Measurements from ENCODE around the gene CAPRIN1. TPM values are rescaled to one million over a fixed set of nuclear protein-coding genes. Genes with fewer than 3 reads are reported as not detected.

Gene CAPRIN1
- total and polyA plus RNA-seq, 10 of the 15 experiments (the other 5 are each of a cell fraction or from before 2014, with no cell fraction given) = 50.4 to 228 (median 191) TPM

DNA sequence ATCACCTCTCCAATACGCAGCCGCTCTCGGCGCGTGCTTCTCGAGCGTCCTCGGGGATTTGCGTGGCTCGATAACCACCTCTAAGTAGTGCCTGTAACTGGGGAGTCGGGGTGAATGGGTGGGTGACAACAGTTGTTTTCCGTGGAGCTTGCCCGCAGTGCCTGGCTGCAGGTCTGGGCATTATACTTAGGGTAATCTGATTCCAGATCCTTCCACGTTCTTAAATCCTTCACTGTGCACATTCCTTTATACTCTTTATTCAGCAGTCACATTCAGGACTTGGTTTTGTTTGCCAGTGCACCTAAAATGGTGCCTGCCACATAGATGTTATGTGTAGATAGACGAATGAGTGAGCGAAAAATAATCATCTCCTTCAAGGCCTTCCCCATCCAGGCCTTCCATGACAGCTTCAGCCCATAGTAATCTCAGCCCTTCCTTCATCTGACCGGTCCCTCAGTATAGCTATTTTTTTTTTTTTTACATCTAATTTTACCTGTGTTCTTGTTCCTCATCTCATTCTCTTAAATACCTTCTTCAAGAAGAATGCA lies 54.5 kb downstream of the CAPRIN1 start (continued):
- TF ChIP-seq CUX1 (IDR thresholded peaks at IDR 0.05; ENCODE audit: insufficient replicate concordance, low read depth, low read length) = no peak

DNA sequence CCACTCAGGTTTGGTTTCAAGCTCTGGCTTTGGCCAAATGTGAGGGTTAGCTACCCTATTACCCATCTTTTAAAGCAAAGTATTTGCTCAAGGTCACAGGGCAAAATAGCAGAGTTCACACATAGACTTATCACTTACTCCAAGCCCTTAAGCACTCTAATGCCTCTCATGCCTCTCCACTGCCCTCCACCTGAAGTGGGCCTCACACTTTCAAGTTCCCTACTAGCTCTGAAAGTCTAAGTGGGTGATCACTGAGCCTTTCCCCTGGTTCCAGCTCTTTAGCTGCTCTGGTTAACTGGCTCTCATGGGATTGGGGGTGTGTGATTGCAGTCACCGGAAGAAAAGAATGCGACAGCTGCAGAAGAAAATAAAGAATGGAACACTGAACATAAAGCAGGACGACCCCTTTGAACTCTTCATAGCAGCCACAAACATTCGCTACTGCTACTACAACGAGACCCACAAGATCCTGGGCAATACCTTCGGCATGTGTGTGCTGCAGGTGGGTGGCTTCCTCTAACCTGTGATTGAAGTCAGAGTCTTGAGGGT lies 60.3 kb downstream of the CAPRIN1 start:
- no peak for ATAC-seq
- Histone ChIP-seq H3K9ac (ENCODE audit: control insufficient read depth, insufficient read depth, low read length) (no peak overlapping the region), H2AFZ (ENCODE audit: control insufficient read depth, low read depth, low read length) (no peak overlapping the region), H3K27me3 (replicated peaks in 1 of 2; ENCODE audit: control insufficient read depth in 2 of 2, insufficient read depth in 2 of 2, low read length in 1 of 2) (no peaks in the 10 kb centered on the region), H3K36me3 (ENCODE audit: control insufficient read depth in 2 of 2, insufficient read depth in 2 of 2, low read length in 1 of 2) (peaks cover 33 to 53% of the 10 kb centered on the region in 2 experiments), H3K9me3 (replicated peaks; ENCODE audit: control insufficient read depth, insufficient read depth, low read length) (no peaks in the 10 kb centered on the region), H3K4me2 (ENCODE audit: control insufficient read depth, insufficient read depth) (no peak overlapping the region), H3K79me2 (ENCODE audit: control insufficient read depth, insufficient read depth, low read length) (peaks cover 25% of the 10 kb centered on the region), H4K20me1 (ENCODE audit: control insufficient read depth, insufficient read depth) (no peaks in the 10 kb centered on the region), H3K4me3 (no peak overlapping the region), H3K27ac (ENCODE audit: control insufficient read depth, insufficient read depth) (no peak overlapping the region), H3K4me1 (ENCODE audit: control insufficient read depth, insufficient read depth, low read length) (0 out of 2 replicates have a peak, but pooled peaks cover 3% of the 10 kb centered on the region)
- FAIRE-seq = no peak
- in situ Hi-C loops (cut with MboI) = no loop called here
- DNase-seq (ENCODE audit: low read depth, low spot score) = no peak
- intact Hi-C loops (cut with micrococcal nuclease; ENCODE audit: unreplicated experiment) = no loop called here
- no TSS peak for BruUV-seq (replicated peaks)
- POLR2A ChIA-PET = interaction anchor here (0.6 kb wide), 1 partner anchor 20 kb away, joined by 5 read pairs; no protein-coding TSS in a partner anchor
- WGBS (ENCODE audit: insufficient coverage, insufficient replicate concordance, low lambda C conversion rate, missing lambda C conversion rate) = 96% methylated on average over 6 of the region's 6 CpGs
- CTCF ChIA-PET = interaction anchor here (0.6 kb wide), 1 partner anchor 376 kb away, joined by 3 read pairs; no protein-coding TSS in a partner anchor
- SMC1A ChIA-PET (ENCODE audit: uncharacterized antibody, unreplicated experiment) = interaction anchor here (0.5 kb wide), 1 partner anchor 19 kb away, joined by 3 read pairs; no protein-coding TSS in a partner anchor
- RAD21 ChIA-PET (ENCODE audit: unreplicated experiment) = interaction anchor here (0.7 to 2.1 kb wide), 2 partner anchors 34 to 138 kb away, joined by 3 to 6 read pairs; no protein-coding TSS in a partner anchor
- TF ChIP-seq LARP7 (IDR thresholded peaks at IDR 0.05) (no peak), CREM (IDR thresholded peaks at IDR 0.05; ENCODE audit: low read depth) (no peak), RELA (IDR thresholded peaks at IDR 0.05; ENCODE audit: borderline replicate concordance, partially characterized antibody) (no peak), ATF3 (IDR thresholded peaks at IDR 0.05; ENCODE audit: borderline replicate concordance, extremely low read depth, low read depth, low read length) (no peak), BCLAF1 (IDR thresholded peaks at IDR 0.05) (no peak)
- TF ChIP-seq, protein P1, sequence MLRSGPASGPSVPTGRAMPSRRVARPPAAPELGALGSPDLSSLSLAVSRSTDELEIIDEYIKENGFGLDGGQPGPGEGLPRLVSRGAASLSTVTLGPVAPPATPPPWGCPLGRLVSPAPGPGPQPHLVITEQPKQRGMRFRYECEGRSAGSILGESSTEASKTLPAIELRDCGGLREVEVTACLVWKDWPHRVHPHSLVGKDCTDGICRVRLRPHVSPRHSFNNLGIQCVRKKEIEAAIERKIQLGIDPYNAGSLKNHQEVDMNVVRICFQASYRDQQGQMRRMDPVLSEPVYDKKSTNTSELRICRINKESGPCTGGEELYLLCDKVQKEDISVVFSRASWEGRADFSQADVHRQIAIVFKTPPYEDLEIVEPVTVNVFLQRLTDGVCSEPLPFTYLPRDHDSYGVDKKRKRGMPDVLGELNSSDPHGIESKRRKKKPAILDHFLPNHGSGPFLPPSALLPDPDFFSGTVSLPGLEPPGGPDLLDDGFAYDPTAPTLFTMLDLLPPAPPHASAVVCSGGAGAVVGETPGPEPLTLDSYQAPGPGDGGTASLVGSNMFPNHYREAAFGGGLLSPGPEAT (IDR thresholded peaks at IDR 0.05; ENCODE audit: low read depth) = no peak

Measured in GM12878 (cell line).